Measurements from ENCODE around the gene TLR6.
A peak's percentile ranks its signal among the peaks of the same experiment; 100 is the strongest.

TLR6 gene, protein sequence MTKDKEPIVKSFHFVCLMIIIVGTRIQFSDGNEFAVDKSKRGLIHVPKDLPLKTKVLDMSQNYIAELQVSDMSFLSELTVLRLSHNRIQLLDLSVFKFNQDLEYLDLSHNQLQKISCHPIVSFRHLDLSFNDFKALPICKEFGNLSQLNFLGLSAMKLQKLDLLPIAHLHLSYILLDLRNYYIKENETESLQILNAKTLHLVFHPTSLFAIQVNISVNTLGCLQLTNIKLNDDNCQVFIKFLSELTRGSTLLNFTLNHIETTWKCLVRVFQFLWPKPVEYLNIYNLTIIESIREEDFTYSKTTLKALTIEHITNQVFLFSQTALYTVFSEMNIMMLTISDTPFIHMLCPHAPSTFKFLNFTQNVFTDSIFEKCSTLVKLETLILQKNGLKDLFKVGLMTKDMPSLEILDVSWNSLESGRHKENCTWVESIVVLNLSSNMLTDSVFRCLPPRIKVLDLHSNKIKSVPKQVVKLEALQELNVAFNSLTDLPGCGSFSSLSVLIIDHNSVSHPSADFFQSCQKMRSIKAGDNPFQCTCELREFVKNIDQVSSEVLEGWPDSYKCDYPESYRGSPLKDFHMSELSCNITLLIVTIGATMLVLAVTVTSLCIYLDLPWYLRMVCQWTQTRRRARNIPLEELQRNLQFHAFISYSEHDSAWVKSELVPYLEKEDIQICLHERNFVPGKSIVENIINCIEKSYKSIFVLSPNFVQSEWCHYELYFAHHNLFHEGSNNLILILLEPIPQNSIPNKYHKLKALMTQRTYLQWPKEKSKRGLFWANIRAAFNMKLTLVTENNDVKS

GRCh38 chr4:38856524-38857337 is at the start of gene TLR6:
Gene TLR6 (minus strand): TSS chr4:38856817. CDS start chr4:38829473, 27,344 bp downstream.
- H3K4me3 ChIP-seq (replicated peaks; ENCODE audit: low read depth, low read length), result peak within 1 kb of the TSS; percentile 9; the same call in 1 of the 2 replicates

DNA sequence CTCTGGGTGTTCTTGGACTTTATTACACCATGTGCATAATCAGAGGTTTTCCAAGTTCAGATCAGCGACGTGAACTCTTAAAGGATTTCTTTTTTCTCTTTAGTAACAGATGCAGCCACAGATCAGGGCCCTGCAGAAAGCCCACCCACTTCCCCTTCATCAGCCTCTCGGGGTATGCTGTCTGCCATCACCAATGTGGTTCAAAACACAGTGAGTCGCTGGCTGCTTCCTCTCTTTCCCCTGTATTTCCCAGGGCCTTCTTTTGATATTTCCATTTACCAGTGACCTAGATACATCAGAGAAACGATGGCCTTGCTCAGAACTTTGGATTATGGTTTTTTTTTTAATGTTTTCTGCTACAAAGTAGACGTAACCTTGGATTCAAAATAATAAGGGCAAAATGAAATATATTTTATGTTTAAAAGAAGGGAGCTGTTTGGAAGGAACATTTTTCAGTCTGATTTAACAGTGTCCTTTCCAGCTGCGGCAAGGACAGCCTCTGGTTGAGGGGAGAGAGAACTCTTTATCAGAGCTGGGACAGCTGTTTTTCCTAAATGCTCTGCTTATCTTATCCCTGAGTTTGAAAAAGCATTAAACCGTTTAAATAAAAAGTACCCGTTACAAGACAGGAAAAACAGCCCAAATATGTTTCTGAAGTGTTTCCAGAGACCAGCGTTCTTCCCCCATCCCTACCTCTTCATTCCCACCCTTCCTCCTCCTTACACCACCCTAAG is 49.2 kb upstream of the TLR6 start:
- TF ChIP-seq, protein P1, sequence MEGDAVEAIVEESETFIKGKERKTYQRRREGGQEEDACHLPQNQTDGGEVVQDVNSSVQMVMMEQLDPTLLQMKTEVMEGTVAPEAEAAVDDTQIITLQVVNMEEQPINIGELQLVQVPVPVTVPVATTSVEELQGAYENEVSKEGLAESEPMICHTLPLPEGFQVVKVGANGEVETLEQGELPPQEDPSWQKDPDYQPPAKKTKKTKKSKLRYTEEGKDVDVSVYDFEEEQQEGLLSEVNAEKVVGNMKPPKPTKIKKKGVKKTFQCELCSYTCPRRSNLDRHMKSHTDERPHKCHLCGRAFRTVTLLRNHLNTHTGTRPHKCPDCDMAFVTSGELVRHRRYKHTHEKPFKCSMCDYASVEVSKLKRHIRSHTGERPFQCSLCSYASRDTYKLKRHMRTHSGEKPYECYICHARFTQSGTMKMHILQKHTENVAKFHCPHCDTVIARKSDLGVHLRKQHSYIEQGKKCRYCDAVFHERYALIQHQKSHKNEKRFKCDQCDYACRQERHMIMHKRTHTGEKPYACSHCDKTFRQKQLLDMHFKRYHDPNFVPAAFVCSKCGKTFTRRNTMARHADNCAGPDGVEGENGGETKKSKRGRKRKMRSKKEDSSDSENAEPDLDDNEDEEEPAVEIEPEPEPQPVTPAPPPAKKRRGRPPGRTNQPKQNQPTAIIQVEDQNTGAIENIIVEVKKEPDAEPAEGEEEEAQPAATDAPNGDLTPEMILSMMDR (IDR thresholded peaks at IDR 0.05; ENCODE audit: low read depth, low read length, missing control alignments), result no peak
- DNase-seq (ENCODE audit: extremely low read depth, low read depth), result no peak
- H3K4me3 ChIP-seq (replicated peaks; ENCODE audit: low read depth, low read length), result no peak overlapping the region

More at GRCh38 chr4:38856524-38857337, at the start of gene TLR6:
- TF ChIP-seq, protein P1 (IDR thresholded peaks at IDR 0.05; ENCODE audit: low read depth, low read length, missing control alignments), result peak; percentile 55
- DNase-seq (ENCODE audit: extremely low read depth, low read depth), result no peak

DNA sequence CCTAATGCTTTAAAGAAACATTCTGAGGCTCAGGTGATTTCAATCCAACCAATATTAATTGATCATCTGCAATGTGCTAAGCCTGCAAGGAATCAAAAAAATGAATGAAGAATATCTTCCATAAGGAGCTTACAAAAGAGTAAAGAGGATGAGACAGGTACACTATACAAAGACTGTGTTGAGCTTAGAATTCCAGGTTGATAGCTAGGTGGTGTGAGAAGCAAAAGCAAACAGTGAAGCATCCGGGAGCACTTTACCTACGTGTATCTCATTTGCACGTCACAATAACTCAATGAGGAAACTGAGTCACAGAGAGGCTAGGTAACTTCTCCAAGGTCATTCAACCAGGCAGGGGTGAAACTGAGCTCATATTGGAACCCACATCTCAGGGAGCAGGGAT is 48.1 kb upstream of the TLR6 start:
- TF ChIP-seq, protein P1 (IDR thresholded peaks at IDR 0.05; ENCODE audit: low read depth, low read length, missing control alignments), result no peak
- H3K4me3 ChIP-seq (replicated peaks; ENCODE audit: low read depth, low read length), result no peak overlapping the region
- DNase-seq (ENCODE audit: extremely low read depth, low read depth), result no peak

DNA sequence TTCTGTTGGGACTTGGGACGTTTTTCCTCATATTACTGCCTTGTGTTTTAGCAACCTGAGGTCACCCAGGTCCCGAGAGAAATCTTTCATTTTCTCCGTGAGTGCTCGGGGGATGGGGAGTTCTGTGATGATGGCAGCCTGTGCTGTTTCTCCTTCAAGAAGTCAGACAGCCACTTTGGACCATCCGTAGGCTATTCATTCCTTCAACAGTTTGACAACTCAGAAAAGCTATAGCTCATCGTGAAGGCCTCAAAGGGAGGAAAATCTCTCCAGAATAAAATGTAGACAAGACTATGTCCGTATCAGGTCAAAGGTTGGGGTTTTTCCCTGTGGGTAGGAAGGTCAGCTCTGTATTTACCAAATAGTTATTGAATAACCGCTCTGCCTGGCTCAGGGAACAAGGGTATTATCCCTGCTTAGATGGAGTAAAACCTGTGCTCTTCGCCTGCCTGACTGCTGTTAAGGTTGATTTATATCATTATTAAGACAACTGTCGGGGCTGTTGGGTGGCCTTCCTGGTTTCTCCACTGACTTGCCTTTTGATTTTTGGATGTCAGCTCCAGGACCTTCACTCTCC is 47.6 kb upstream of the TLR6 start:
- DNase-seq (ENCODE audit: extremely low read depth, low read depth), result no peak
- H3K4me3 ChIP-seq (replicated peaks; ENCODE audit: low read depth, low read length), result no peak overlapping the region
- TF ChIP-seq, protein P1 (IDR thresholded peaks at IDR 0.05; ENCODE audit: low read depth, low read length, missing control alignments), result no peak

- TF ChIP-seq, protein P1 (IDR thresholded peaks at IDR 0.05; ENCODE audit: low read depth, low read length, missing control alignments), result no peak
- H3K4me3 ChIP-seq (replicated peaks; ENCODE audit: low read depth, low read length), result no peak overlapping the region
- no peak for DNase-seq (ENCODE audit: extremely low read depth, low read depth)
Measured at GRCh38 chr4:38902695-38903094, 46.1 kb upstream of the TLR6 start.

All from HFF-Myc (cell line).